Neuron (in vitro differentiated cells): Measurements from ENCODE around the gene SUMF1.

Source experiments
- H2AFZ ChIP-seq: one replicate; pipeline ENCODE4 v1.6.1; 2013; ENCODE audit warnings: low read depth, mild to moderate bottlenecking, inconsistent platforms, low read length, moderate library complexity
- H3K27me3 ChIP-seq: one replicate; pipeline ENCODE4 v1.6.1; 2013; ENCODE audit warnings: low read length; ENCODE audit not compliant: insufficient read depth
- H3K36me3 ChIP-seq: one replicate; pipeline ENCODE4 v1.6.1; 2013; ENCODE audit warnings: low read length; ENCODE audit not compliant: insufficient read depth
- H3K4me1 ChIP-seq: one replicate; pipeline ENCODE4 v1.6.1; 2013; ENCODE audit warnings: low read length; ENCODE audit not compliant: insufficient read depth
- H3K4me3 ChIP-seq: 2 replicates; pipeline ENCODE4 v1.5.1; 2013; ENCODE audit warnings: mild to moderate bottlenecking, low read length, moderate library complexity
- H3K9me3 ChIP-seq: one replicate; pipeline ENCODE4 v1.6.1; 2013; ENCODE audit warnings: low read length

Gene SUMF1

GRCh38 chr3:4505688-4506558 lies 38.9 kb upstream of the SUMF1 start:
- H3K4me3 ChIP-seq = no peak overlapping the region
- no peak overlapping the region for H2AFZ ChIP-seq
- H3K9me3 ChIP-seq = no peaks in the 10 kb centered on the region
- no peaks in the 10 kb centered on the region for H3K36me3 ChIP-seq
- no peaks in the 10 kb centered on the region for H3K4me1 ChIP-seq
- no peaks in the 10 kb centered on the region for H3K27me3 ChIP-seq

GRCh38 chr3:4504340-4505261 lies 37.5 kb upstream of the SUMF1 start:
- no peaks in the 10 kb centered on the region for H3K36me3 ChIP-seq
- H2AFZ ChIP-seq = no peak overlapping the region
- H3K4me1 ChIP-seq = no peaks in the 10 kb centered on the region

GRCh38 chr3:4503050-4503449 lies 36.0 kb upstream of the SUMF1 start:
- Histone ChIP-seq H3K4me1 (no peaks in the 10 kb centered on the region), H3K4me3 (no peak overlapping the region), H3K36me3 (no peaks in the 10 kb centered on the region), H3K27me3 (no peaks in the 10 kb centered on the region), H3K9me3 (no peaks in the 10 kb centered on the region), H2AFZ (no peak overlapping the region)

More at GRCh38 chr3:4504340-4505261, 37.5 kb upstream of the SUMF1 start:
- H3K4me3 ChIP-seq = no peak overlapping the region
- no peaks in the 10 kb centered on the region for H3K9me3 ChIP-seq
- H3K27me3 ChIP-seq = no peaks in the 10 kb centered on the region

- no peaks in the 10 kb centered on the region for H3K36me3 ChIP-seq
- H3K9me3 ChIP-seq = no peaks in the 10 kb centered on the region
- no peak overlapping the region for H2AFZ ChIP-seq
- no peaks in the 10 kb centered on the region for H3K27me3 ChIP-seq
- H3K4me1 ChIP-seq = no peaks in the 10 kb centered on the region
- no peak overlapping the region for H3K4me3 ChIP-seq
Measured at GRCh38 chr3:4501927-4502326, 34.9 kb upstream of the SUMF1 start.

GRCh38 chr3:4501437-4501836 lies 34.4 kb upstream of the SUMF1 start:
- Histone ChIP-seq H3K27me3 (no peaks in the 10 kb centered on the region), H3K4me3 (no peak overlapping the region), H2AFZ (no peak overlapping the region), H3K36me3 (no peaks in the 10 kb centered on the region), H3K4me1 (no peaks in the 10 kb centered on the region), H3K9me3 (no peaks in the 10 kb centered on the region)

GRCh38 chr3:4498446-4498845 lies 31.4 kb upstream of the SUMF1 start:
- Histone ChIP-seq H3K36me3 (no peaks in the 10 kb centered on the region), H3K27me3 (peaks cover 19% of the 10 kb centered on the region), H2AFZ (no peak overlapping the region), H3K4me1 (peaks cover 8% of the 10 kb centered on the region), H3K4me3 (no peak overlapping the region), H3K9me3 (no peaks in the 10 kb centered on the region)

GRCh38 chr3:4497843-4498324 lies 30.8 kb upstream of the SUMF1 start:
- Histone ChIP-seq H3K27me3 (peaks cover 19% of the 10 kb centered on the region), H2AFZ (no peak overlapping the region), H3K36me3 (no peaks in the 10 kb centered on the region), H3K9me3 (no peaks in the 10 kb centered on the region), H3K4me1 (peaks cover 9% of the 10 kb centered on the region), H3K4me3 (no peak overlapping the region)

- peaks cover 12% of the 10 kb centered on the region for H3K4me1 ChIP-seq
- no peaks in the 10 kb centered on the region for H3K36me3 ChIP-seq
- H3K4me3 ChIP-seq = no peak overlapping the region
- no peak overlapping the region for H2AFZ ChIP-seq
- peaks cover 19% of the 10 kb centered on the region for H3K27me3 ChIP-seq
- H3K9me3 ChIP-seq = no peaks in the 10 kb centered on the region
Measured at GRCh38 chr3:4497005-4497692, 30.1 kb upstream of the SUMF1 start.

- Histone ChIP-seq H3K36me3 (no peaks in the 10 kb centered on the region), H3K27me3 (peaks cover 22% of the 10 kb centered on the region), H3K9me3 (no peaks in the 10 kb centered on the region), H2AFZ (no peak overlapping the region), H3K4me1 (peaks cover 15% of the 10 kb centered on the region), H3K4me3 (no peak overlapping the region)
Measured at GRCh38 chr3:4496087-4496452, 29.0 kb upstream of the SUMF1 start.

- no peaks in the 10 kb centered on the region for H3K9me3 ChIP-seq
- no peak overlapping the region for H3K4me3 ChIP-seq
- peaks cover 15% of the 10 kb centered on the region for H3K4me1 ChIP-seq
Measured at GRCh38 chr3:4495294-4496086, 28.4 kb upstream of the SUMF1 start.

GRCh38 chr3:4494895-4495264 lies 27.8 kb upstream of the SUMF1 start:
- H3K9me3 ChIP-seq = no peaks in the 10 kb centered on the region
- peaks cover 15% of the 10 kb centered on the region for H3K4me1 ChIP-seq
- no peak overlapping the region for H2AFZ ChIP-seq
- no peak overlapping the region for H3K4me3 ChIP-seq
- H3K27me3 ChIP-seq = peaks cover 23% of the 10 kb centered on the region
- no peaks in the 10 kb centered on the region for H3K36me3 ChIP-seq

More at GRCh38 chr3:4495294-4496086, 28.4 kb upstream of the SUMF1 start:
- Histone ChIP-seq H3K27me3 (peaks cover 23% of the 10 kb centered on the region), H2AFZ (no peak overlapping the region), H3K36me3 (no peaks in the 10 kb centered on the region)
